T-helper 2 cell treated with Interferon-gamma antibody and Interleukin-4, amounts not matched to agents 100 ng/mL and 5 ng/mL, for 36 hours (primary cell): ENCODE data around the gene MTERF4. TPM values are rescaled to one million over a fixed set of nuclear protein-coding genes. Genes with fewer than 3 reads are reported as not detected.

Experiments
- intact Hi-C: fragments of 100-400 bp; cut with micrococcal nuclease; formaldehyde crosslinking; loops from one replicate; pipeline ENCODE4 v1.15.1; 2023
- total RNA-seq: library from RNA; stranded (reverse); gene quantifications from 2 replicates; pipeline ENCODE4 v1.2.3, GENCODE V29; 2022

The MTERF4 gene
- total RNA-seq, 1 donor from 2014 or later: 33.7 TPM

GRCh38 chr2:241091201-241091600 lies 10.9 kb downstream of the MTERF4 start:
- intact Hi-C loops: no loop called here

DNA sequence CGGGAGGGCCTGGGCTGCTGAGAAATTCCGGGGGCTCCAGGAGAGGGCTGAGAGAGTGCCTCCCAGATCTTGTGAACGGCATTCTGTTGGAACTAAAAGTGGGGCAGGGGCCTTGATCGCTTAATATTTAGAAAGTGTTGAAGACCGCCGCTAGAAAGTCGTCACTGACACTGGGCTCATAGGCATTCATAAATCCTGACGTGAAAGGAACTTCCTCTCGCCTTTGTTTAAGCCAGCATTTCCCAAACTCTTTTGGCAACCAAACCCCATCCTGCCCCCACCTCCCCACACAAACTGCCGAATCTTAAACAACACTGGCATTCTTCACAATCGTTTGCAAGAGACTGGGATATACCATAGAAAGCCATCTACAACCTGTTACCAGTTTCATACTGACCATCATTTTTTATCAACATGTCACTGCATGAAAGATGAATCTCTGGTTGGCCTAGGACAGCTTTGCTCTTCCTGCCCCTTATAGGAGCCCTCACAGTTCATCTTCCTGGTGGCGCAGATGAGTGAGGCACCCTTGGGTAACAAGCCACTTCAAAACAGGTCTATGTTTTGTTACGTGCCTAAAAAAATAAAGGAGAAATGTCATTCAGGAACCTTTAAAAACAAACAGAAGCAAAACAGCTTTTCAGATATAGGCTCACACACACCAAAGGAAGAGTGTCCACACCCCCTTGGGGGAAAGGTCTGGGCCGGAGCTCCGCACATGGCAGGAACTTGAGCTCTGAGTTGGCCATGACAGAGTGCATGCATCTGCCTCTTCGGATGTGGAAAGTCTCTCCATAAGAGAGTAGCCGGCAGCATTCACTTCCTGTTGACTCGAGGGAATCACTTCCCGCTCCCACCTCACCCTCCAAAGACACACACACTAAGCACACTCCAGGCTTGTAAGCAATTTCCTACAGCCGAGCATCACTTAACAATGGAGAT lies 13.0 kb downstream of the MTERF4 start:
- intact Hi-C loops: no loop called here

- intact Hi-C loops: no loop called here
Observed at GRCh38 chr2:241088376-241088775, 13.7 kb downstream of the MTERF4 start.

DNA sequence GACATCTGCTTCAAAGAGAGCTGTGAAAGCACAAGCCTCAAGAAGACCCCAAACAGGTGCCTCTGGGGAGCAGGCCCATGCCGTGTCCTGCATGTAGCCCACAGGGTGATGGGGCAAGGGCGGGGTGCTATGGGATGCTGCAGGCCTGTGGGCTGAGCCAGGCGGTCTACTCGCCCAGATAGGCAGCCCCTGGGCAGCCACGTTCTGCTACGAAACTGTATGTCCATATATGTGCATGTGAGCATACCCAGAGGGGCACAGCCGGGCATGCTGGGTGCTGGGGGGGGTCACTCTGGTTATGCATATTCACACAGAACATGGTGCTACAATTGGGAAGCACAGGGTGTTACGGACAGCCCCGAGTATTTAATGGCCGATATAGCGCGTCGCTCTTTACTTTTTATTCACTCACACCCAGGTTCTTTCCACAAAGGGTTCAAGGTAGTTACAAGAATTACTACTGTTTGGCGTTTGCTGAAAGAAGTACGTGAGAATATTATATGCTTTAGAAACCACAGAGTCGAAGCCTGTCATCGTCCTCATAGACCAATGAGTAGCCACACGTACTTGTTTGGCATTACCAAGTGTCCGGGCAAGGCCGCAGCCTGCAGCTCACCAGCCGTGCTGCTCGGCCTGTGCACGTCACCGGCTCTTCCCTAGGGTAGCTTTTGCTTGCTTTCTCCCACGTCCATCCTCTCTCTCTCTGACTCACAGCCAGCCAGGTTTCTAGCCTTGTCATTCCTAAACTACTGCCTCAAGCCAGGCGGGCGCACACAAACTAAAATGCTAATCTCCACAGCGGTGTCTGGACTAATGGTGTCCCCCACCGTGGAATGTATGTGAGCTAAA lies 14.4 kb downstream of the MTERF4 start:
- intact Hi-C loops: no loop called here

GRCh38 chr2:241084856-241085444 lies 17.1 kb downstream of the MTERF4 start:
- intact Hi-C loops: no loop called here

DNA sequence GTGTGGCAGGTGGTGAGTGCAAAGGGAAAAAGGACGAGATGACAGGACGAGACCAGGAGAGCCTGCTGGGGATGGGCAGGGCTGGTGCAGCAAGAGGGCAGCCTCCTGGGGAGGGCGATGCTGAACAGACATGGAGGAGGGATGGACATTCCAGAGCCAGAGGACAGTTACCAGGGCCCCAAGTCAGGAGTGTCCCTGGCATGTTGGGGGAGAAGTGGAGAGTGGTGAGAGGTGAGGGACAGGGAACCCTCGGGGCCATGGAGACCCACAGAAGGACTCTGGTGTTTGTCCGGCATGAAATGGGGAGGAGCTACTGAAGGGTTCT lies 19.0 kb downstream of the MTERF4 start:
- intact Hi-C loops: no loop called here

DNA sequence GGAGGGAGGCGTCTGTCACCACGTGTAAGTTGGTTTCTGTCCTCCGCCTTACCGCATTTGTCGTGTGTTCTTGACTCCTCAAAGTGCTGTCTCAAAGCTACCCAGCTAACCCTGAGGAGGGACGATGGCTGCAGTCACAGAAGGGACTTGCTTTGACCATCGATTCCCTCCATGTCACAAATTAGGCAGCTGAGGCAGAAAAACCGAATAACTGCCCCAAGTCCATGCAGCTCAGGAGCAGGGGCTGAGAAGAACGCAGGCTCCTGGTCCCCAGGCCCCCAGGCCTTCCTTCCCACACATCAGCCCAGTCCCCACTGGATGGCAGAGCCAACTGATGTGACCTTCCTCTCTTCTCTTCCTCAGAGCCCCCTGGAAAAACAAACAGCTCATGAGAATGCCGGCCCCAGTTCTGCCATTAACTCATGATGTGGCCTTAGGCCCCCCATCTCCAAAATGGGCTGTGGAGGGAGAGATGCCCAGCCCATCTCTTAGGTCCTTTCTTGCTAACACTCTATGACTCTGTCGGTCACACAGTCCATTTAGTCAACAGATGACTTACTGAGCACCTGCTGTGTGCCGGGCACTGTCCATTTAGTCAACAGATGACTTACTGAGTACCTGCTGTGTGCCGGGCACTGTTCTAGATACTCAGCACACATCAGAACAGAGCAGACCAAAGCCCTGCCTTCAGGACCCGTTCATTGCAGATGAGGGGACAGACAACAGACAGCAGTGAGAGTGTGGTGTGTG lies 19.6 kb downstream of the MTERF4 start:
- intact Hi-C loops: no loop called here

- intact Hi-C loops: no loop called here
Observed at GRCh38 chr2:241081643-241082340, 20.3 kb downstream of the MTERF4 start.

DNA sequence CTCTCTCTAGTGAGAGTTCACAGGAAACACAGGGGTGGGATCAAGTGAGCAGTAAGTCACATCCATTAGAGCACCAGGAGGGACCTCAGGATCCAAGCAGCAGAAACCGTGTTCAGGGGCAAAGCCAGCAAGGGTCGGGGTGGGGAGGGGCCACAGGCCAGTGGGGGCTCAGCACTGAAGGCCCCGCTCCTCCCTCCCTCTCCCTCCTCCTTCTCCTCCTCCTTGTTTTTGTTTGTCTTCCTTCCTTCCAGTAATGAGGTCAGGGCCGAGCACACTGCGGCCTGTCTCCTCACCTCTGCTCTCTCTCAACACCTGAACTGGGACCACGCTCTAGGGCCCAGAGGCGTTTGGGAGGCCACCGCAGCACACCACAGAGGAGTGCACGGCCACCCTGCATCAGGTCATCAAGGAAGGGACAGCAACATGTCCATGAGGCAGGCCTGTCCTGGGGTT lies 20.9 kb downstream of the MTERF4 start:
- intact Hi-C loops: no loop called here

DNA sequence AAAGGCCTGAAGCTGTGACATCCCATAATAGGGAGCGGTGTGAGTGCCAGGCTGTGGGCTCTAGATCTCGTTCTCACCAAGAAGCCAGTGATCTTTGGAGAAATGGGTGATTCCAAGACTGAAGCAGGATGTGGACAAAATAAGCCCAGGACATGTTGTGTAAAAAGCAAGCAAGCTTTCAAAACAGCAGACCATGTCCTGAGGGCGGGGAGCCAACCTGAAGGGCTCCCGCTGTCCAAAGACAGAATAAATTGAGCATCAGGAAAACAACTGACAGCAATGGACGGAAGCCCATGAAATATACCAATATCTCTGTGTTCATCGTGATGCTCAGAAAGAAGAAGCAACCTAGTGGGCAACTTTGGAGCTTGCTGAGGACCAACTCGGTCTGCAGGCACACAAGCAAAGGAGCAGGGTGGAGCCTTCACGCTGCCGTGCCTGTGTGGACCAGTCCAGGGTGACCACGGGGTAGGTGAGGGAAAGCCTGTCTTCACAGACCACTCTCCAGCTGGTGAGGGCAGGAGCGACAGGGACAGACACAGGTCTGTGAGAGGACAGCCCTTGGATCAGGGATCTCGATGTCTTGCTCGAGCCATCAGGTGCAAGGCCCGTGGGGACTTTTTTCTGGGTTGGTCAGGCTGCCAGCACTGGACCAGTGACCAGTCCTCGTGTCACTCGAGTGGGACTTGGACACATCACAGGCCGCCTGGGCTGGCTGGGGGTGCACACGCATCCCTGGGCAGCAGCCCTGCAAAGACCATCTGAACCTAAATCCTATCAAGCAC lies 21.5 kb downstream of the MTERF4 start:
- intact Hi-C loops: no loop called here

- intact Hi-C loops: no loop called here
Observed at GRCh38 chr2:241074901-241075540, 27.1 kb downstream of the MTERF4 start.

GRCh38 chr2:241074065-241074818 lies 27.8 kb downstream of the MTERF4 start:
- intact Hi-C loops: no loop called here

- intact Hi-C loops: no loop called here
Observed at GRCh38 chr2:241073166-241074064, 28.7 kb downstream of the MTERF4 start.

GRCh38 chr2:241072553-241073165 lies 29.4 kb downstream of the MTERF4 start:
- intact Hi-C loops: no loop called here

DNA sequence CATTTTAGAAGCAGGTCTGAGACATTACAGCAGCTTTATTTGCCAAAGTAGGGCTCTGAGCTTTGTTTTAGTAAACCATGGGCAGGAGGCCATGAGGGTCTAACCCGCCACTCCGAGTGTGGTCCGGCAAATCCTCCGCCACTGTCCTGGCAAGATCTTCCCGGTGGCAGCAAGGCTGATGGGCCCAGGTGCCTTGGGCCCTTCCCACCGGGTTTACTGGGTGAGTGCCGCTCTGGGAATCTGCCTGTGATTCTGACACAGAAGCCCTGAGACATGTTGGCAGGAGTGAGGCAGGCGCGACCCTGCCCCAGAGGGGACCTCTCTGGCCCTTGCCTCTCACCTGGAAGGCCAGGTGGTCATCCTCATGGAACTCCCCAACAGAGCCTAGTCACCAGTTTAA lies 29.9 kb downstream of the MTERF4 start:
- intact Hi-C loops: no loop called here

DNA sequence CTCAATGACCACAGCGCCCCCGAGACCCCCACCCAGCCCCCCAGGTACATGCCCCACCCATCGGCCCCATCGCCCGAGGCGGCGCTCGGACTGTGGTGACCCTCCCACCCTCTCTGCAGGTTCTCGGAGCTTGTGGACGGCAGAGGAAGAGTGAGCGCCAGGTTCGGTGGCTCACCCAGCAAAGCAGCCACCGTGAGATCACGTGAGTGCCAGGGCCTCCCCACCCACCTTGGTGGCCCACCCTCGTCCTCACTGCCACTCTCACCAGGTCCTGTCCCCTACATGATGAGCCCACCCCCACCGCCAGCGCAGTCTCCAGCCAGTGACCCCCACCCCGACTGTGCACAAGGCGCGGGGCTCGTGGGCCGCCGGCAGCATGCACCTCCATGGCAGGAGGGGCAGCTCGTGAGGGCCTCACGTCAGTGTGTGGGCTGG lies 30.4 kb downstream of the MTERF4 start:
- intact Hi-C loops: no loop called here
